ENCODE measurements around the gene ARGLU1.

ARGLU1 gene

DNA sequence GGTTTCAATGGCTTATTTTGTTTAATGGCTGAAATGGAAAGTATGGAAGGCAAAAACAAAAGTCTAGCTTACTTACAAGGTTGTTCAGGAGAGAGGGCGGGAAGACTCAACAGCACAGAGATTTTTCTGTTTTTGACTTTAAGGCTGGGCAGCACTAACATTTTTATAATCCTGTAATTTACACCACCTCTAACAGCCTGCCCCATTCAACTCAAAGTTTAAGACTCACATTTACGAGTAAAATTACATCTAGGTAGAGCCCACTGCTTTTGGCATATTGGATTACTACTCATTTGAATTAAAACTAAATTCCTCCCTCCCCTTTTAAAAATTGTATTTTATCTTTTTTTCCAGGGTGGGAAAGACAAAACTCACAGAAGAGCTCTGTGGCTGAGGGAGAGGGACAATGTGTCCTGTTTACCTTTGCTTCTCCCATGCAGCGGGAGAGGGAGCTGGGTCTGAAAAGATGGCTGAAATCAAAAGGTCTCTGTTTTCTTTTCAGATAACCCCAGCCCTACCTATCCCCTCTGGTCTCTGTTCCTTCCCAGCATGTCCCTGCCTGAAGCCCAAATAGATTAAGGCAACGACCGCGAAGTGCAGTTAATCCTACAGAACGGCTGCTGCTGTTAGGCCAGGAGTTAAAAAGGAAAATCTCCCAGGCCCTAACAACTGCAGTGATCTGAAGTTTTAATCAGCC lies 39.1 kb downstream of the ARGLU1 start:
- DNase-seq (ENCODE audit: extremely low spot score, insufficient read length, low read depth): no peak
- FAIRE-seq: no peak

GRCh38 chr13:106527826-106528225 lies 40.1 kb downstream of the ARGLU1 start:
- DNase-seq (ENCODE audit: extremely low spot score, insufficient read length, low read depth) (no peak), FAIRE-seq (no peak)

DNA sequence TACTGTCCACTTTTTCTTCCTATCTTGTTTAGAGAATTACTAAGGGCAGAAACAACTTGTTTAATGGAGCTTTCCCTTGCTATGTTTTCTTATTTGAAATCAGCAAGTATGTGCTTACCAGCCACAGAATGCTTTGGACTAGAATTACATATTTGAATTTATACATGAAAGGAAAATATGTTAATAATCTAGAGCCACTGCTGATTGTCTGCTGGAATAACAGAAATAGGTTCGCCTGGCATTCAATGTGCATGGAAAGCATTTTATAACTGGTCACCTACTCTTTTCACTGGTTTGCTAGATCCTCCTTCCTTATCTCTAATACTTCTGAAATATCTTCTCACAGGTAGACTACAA lies 40.5 kb downstream of the ARGLU1 start:
- DNase-seq (ENCODE audit: extremely low spot score, insufficient read length, low read depth) (no peak), FAIRE-seq (no peak)

DNA sequence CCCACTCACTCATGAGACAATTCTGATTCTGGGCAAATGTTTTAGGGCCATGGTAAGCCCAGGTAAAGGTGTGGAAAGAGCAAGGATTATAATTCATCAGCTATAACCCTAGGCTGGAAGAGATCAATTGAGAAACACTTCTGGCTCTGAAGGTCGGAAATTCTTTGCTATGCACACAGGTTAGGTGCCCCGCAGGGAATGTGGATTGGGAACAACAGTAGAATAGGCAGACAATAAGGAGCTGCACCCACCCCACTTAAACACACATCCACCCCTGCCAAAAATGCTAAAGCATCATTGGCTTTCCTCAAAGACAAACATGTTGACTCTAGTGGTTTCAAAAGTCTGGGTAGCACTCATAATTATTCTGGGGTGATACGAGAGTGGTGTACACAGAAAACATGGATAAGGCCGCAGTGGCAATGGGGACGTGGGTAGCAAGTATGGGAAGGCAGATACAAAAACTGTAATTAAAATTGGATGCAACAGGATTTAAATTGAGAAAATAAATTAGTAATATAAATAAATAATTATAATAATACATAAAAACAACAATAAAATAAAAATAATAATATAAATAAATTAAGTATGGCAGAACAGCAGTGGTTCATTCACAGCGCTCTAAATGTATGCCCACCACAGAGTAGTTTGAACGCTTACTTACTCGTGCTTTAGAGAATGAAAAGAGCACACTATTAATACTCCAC lies 41.0 kb downstream of the ARGLU1 start:
- FAIRE-seq (no peak), DNase-seq (ENCODE audit: extremely low spot score, insufficient read length, low read depth) (no peak)

- FAIRE-seq: no peak
Measured at GRCh38 chr13:106525865-106526264, 42.1 kb downstream of the ARGLU1 start.

DNA sequence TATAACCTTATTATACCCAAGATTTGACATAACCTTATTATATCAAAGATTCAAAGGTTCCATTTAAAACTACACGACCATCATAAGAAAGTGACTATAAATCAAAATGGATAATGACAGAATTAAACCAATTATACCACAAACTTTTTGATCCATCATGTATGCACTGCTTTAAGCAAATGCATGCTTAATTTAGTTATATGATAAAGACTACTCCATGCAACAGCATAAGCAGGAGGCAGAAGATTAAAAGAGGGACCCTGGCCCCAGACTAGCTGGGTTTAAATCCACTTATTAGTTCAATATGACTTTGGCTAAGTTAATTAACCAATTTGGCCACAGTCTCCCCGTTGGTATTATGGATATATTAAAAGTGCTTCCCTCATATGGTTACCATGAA lies 43.8 kb downstream of the ARGLU1 start:
- DNase-seq (ENCODE audit: extremely low spot score, insufficient read length, low read depth): no peak
- FAIRE-seq: no peak

More at GRCh38 chr13:106525865-106526264, 42.1 kb downstream of the ARGLU1 start:
- no peak for DNase-seq (ENCODE audit: extremely low spot score, insufficient read length, low read depth)

- no peak for FAIRE-seq
- no peak for DNase-seq (ENCODE audit: extremely low spot score, insufficient read length, low read depth)
Measured at GRCh38 chr13:106523576-106523975, 44.4 kb downstream of the ARGLU1 start.

DNA sequence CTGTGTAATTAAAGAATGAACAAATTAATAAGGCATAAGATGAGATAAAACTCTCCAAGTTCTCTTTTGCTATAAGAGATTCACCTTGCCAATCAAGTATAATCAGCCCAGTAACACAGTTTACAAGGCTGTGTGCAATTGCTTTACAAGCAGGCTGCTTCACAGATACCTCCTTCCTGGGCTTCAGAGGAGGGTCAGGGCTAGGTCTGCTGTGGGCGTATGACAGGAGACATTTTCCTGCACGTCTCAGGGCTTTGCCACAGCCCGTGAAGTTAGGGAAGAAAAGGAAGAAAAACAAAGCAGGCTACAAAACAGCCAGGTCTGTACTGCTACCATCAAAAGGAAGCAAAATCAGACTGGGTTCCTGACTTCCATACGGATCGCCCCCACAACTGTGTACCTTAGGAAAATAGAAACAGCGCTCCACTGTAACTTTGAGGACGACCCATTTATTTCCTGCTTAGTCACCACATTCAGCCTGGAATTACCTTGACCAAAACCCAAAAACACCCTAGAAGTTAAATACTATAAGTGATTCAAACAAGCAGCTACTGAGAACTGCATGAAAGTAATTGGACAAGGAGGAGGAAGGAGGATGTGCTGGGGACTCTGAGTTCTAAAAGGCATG lies 44.9 kb downstream of the ARGLU1 start:
- DNase-seq (ENCODE audit: extremely low spot score, insufficient read length, low read depth) (no peak), FAIRE-seq (no peak)

- no peak for DNase-seq (ENCODE audit: extremely low spot score, insufficient read length, low read depth)
- FAIRE-seq: no peak
Measured at GRCh38 chr13:106522112-106522705, 45.7 kb downstream of the ARGLU1 start.

- DNase-seq (ENCODE audit: extremely low spot score, insufficient read length, low read depth): no peak
- no peak for FAIRE-seq
Measured at GRCh38 chr13:106521095-106521799, 46.7 kb downstream of the ARGLU1 start.

DNA sequence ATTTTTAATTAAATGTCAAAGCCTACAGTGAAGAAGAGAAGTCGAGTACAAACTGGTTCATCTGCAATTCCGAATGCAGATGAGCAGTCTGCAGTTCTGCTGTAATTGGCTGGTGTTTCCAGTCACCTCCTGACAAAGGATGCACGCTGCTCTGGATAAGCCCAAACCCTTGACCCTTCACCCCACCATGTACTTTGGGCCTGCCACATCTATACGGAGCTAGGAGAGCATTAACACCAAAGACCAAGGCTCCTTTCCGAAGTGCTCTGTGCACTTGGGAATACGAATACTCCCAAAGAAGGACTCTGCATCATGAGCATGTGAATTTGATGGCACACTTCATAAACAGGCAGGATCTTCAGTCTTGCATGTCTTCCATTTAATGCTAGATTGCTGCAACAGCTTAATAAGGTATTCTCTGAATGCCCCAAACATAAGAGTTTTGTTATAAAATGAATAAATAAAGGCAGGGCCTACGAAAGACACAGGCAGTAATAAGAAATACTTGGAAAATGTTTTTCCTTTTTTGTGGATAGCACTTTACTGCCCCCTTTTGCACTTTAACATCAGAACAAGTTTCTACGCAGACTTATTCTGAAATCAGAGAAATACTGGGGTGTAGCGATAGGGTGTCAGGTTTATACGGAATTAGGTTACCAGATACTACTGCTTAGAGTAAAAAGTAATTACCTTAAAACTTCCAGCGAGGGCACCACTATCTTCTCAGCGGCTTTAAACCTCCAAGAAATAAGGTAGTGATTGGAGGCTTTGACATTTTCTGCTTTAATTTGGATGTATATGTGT lies 47.5 kb downstream of the ARGLU1 start:
- DNase-seq (ENCODE audit: extremely low spot score, insufficient read length, low read depth) (no peak), FAIRE-seq (no peak)

DNA sequence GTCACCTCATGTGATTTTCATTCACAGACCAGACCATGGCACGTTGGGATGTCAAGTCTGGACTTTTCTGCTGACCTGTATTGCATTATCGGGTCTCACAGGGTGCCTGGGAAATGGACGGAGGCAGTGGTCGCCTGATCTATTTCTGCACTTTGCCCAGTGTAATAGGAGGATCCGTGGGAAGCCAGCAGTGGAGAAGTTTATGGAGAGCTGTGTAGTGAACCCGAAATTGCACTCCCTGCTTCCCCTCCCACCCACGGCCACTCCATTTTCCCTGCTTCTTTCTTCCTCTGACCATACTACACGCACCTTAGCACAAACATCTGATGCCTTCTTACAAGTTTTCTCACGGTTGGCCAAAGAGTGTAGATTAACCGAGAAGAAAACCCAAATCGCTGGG lies 49.4 kb downstream of the ARGLU1 start:
- FAIRE-seq (no peak), DNase-seq (ENCODE audit: extremely low spot score, insufficient read length, low read depth) (no peak)

DNA sequence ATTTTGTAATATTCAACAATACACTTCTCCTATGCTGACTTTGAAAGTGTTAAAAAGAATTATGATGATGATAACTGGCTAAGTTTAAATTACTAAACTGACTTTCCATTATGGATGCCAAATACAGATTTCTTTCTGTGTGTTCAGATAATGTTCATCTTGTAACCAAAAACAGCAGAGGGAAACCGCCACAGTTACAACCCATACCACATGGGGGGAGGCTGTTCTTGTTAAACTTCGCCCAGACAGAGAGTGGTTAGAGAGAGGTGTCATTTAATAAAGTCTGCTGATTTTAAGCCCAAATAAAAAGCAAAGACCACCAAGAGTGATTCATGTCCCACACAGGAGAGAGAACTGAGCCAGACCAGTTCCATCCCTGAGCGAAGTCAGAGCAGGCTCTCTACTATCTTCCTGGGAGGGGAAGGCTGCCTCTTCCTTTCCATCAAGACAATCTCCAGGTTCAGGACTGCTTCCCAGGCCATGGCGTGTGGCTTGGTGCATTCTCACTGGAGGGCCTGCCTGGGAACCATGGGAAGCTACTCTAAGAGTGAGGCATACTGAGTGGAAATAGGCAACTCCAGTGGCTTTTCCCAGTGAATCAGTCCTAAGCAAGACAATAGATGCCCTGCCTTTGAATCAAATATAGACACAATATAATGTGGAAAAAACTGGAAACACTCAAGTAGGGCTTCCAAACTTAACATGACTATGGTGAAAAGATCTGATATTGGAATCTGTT lies 50.7 kb downstream of the ARGLU1 start:
- DNase-seq (ENCODE audit: extremely low spot score, insufficient read length, low read depth): no peak
- no peak for FAIRE-seq

- no peak for FAIRE-seq
Measured at GRCh38 chr13:106515635-106516254, 52.2 kb downstream of the ARGLU1 start.

GRCh38 chr13:106514928-106515634 lies 52.9 kb downstream of the ARGLU1 start:
- DNase-seq (ENCODE audit: extremely low spot score, insufficient read length, low read depth): no peak
- no peak for FAIRE-seq

More at GRCh38 chr13:106515635-106516254, 52.2 kb downstream of the ARGLU1 start:
- DNase-seq (ENCODE audit: extremely low spot score, insufficient read length, low read depth): no peak

DNA sequence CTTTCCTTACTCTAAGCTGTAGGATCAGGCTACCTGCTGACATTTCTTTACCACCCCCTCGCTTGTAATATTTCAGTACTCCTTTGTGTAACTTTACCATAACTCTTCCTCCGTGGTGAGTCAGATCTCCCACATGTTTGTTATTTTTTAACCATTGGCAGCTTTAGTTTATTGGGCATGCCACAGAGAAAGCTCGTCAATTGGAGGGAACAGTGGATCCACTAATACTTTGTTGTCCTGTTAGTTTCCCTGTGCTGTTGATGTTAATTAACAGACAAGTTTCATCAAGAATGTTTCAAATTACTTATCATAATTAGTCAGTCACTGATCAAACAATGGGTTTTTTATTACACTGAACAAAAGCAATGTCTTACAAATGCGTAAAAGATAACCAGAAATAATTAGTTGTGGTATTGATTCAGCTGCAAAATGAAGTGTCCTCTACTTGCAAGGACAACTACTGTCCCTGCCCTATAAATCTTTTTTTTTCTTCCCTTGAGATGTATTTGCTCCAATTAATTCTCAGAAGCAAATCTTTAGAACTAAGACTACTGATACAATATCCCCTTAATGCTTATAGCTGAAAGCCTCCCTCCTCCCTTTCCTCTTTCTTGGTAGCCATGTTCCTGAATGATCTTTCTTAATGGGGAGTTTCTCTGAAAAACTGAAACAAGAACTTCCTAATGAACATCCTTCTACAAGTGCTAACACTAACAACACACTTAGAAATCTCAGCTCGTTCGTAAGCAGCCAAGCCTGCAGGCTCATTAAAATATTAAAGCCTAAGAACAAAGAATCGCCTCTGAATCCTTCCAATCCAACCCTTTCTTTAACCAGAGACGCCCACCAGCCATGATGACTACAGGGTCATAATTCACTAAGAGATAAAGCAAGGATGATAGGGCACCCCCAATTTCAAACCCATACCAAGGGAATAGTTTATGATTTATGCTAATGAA lies 54.6 kb downstream of the ARGLU1 start:
- FAIRE-seq: no peak
- DNase-seq (ENCODE audit: extremely low spot score, insufficient read length, low read depth): no peak

Data from GM18507 (cell line).